ENCODE data around the gene AMPD1.

Gene AMPD1

DNA sequence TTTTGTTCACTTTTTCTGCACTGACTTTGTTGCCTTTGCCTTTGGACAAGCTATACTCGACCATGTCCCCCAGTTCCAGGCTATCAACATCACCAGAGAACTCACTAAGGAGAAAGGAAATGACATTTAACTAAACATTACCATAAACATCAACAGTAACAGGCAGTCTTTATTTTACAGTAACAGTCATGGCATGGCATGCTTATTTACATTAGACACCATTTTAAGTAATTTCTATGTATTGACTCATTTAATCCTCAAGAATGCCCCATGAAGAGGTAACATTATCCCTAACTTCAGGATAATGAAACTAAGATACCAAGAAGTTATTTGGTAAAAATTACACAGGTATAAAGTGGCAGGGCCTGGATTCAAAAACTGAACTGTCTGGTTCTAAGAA, 29.9 kb upstream of the AMPD1 start:
- TF ChIP-seq, protein P1, sequence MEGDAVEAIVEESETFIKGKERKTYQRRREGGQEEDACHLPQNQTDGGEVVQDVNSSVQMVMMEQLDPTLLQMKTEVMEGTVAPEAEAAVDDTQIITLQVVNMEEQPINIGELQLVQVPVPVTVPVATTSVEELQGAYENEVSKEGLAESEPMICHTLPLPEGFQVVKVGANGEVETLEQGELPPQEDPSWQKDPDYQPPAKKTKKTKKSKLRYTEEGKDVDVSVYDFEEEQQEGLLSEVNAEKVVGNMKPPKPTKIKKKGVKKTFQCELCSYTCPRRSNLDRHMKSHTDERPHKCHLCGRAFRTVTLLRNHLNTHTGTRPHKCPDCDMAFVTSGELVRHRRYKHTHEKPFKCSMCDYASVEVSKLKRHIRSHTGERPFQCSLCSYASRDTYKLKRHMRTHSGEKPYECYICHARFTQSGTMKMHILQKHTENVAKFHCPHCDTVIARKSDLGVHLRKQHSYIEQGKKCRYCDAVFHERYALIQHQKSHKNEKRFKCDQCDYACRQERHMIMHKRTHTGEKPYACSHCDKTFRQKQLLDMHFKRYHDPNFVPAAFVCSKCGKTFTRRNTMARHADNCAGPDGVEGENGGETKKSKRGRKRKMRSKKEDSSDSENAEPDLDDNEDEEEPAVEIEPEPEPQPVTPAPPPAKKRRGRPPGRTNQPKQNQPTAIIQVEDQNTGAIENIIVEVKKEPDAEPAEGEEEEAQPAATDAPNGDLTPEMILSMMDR (conservative IDR thresholded peaks at IDR 0.05): no peak
- no peak for TF ChIP-seq ZFX (IDR thresholded peaks at IDR 0.05)
- no peak overlapping the region for H3K27ac ChIP-seq

- TF ChIP-seq, protein P1 (conservative IDR thresholded peaks at IDR 0.05): no peak
- TF ChIP-seq ZFX (IDR thresholded peaks at IDR 0.05): no peak
- no peak overlapping the region for H3K27ac ChIP-seq
These were observed 28.6 kb upstream of the AMPD1 start for GRCh38 chr1:114723915-114724314.

DNA sequence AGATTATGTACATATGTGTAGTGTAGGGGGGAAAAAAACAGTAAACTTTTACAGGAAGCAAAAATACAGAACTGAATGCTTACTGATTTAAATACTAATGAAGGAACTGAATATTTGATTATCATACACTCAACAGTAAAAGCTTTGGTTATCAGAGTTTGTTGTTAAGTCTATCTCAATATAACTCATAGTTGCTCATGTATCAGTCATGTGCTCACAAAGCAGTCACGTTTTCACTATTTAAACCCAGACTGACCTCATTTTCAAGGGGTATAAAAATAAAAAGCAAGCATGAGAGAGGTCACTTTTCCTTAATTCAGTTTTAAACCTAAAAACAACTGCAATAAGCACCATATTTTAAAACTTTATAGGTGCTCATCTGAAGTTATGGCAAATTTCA, 28.1 kb upstream of the AMPD1 start:
- H3K27ac ChIP-seq: no peak overlapping the region
- TF ChIP-seq ZFX (IDR thresholded peaks at IDR 0.05): no peak
- TF ChIP-seq, protein P1 (conservative IDR thresholded peaks at IDR 0.05): no peak

DNA sequence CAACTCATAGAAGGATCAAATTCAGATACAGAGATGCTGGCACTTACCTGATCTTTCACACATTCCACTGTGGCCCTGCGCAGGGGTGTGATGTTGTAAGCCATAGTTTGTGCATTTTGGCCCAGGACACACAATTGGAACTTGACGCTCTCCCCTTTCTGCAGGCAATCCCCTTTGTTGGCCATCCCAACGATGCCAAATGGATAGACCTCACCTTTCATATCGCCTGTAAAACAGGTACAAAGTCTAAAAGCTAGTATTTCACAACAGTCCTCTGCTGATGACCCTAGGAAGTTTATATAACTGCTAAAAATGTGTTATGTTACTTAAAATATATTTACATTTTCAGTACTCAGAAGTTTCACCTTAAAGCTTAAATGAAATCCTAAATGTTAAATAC, 25.1 kb upstream of the AMPD1 start:
- H3K27ac ChIP-seq: no peak overlapping the region
- TF ChIP-seq ZFX (IDR thresholded peaks at IDR 0.05): no peak
- TF ChIP-seq, protein P1 (conservative IDR thresholded peaks at IDR 0.05): no peak

- no peak overlapping the region for H3K27ac ChIP-seq
- no peak for TF ChIP-seq ZFX (IDR thresholded peaks at IDR 0.05)
- TF ChIP-seq, protein P1 (conservative IDR thresholded peaks at IDR 0.05): no peak
These were observed 24.1 kb upstream of the AMPD1 start for GRCh38 chr1:114719424-114719787.

DNA sequence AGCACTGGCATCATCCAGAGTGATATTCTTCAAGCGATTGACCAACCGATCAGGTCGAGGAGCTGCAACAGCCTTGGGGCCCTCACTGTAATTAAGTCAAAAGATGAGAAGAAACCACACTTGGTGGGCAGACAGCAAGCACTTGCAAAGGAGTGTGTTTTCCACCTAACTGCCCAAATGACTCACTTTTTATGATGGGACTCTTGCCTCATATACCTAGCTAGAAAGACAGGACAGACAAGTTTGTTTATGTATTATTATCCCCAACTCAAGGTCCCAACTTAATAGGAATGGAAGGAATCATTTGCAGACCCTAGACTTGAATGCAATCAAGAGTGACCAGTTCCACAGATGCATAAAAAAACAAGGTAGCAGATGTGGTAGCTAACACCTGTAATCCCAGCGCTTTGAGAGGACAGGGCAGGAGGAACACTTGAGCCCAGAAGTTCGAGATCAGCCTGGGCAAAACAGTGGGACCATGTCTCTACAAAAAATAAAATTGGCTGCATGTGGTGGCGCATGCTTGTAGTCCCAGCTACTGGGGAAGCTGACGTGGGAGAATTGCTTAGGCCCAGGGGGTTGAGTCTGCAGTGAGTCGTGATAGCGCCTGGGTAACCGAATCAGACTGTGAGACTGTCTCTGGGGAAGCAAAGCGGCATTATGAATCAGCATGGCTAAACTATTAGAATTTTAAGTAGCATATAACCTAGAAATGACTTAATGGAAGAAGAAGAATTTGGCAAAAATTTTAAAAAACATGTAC, 23.5 kb upstream of the AMPD1 start:
- H3K27ac ChIP-seq: no peak overlapping the region
- TF ChIP-seq, protein P1 (conservative IDR thresholded peaks at IDR 0.05): no peak

DNA sequence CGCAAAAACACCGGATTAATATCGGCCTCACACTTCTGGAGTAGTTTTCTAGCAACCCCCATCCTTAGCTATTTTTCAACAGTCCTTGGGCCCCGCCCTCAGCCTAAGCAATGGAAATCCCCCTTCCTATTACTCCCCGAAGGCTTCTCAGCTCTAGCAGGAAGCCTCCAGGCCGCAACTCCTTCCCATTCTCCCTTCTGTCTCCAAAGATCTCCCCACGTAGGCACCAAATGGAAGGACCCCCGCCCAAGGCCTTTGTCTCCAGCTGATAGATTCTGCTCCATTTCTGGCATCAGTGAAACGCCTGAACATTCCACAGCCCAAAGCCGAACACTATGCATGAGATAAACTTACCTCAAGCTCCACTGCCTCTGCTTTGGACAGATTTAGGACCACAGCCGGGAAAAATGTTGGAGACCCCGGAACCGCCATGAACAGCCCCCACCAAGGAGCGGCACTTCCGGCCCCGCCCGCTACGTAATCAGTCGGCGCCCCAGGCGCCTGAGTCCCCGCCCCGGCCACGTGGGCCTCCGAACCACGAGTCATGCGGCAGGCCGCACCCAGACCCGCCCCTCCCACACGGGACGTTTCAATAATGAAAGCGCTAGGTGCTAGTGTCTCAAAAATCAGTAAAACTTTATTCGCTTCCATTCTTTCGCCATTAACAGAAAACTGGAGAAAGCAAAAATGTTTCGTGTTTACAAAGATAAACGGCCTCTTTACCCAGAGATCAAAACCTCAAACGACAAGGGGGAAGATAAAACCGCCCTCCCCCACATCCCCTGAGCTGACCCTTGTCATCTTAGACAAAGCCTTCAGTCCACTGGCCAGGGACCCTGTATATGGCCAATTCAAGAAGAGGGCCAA, 21.2 kb upstream of the AMPD1 start, which contains the start of gene NRAS:
NRAS (minus strand) TSS at position 468 of the 867 bp plus-strand sequence. CDS start 611 bp downstream, outside the sequence.
- peak within 1 kb of the TSS; percentile 76 for H3K27ac ChIP-seq
- peak; percentile 55 for TF ChIP-seq ZFX (IDR thresholded peaks at IDR 0.05)
- TF ChIP-seq, protein P1 (conservative IDR thresholded peaks at IDR 0.05): no peak

Measured in C4-2B (cell line).